Measurements from ENCODE around the gene SMIM35.

Gene SMIM35

GRCh38 chr11:117972629-117973502 is 113.9 kb downstream of the SMIM35 start:
- no peak for TF ChIP-seq CTCF (conservative IDR thresholded peaks at IDR 0.05; ENCODE audit: low read length)
- no peak for DNase-seq (ENCODE audit: low read depth)
- H3K4me3 ChIP-seq (ENCODE audit: low read length) = no peak overlapping the region

GRCh38 chr11:117972044-117972443 is 114.7 kb downstream of the SMIM35 start:
- no peak overlapping the region for H3K4me3 ChIP-seq (ENCODE audit: low read length)
- no peak for DNase-seq (ENCODE audit: low read depth)
- no peak for TF ChIP-seq CTCF (conservative IDR thresholded peaks at IDR 0.05; ENCODE audit: low read length)

GRCh38 chr11:117970400-117971024 is 116.3 kb downstream of the SMIM35 start:
- TF ChIP-seq CTCF (conservative IDR thresholded peaks at IDR 0.05; ENCODE audit: low read length) = no peak
- DNase-seq (ENCODE audit: low read depth) = no peak
- no peak overlapping the region for H3K4me3 ChIP-seq (ENCODE audit: low read length)

- no peak overlapping the region for H3K4me3 ChIP-seq (ENCODE audit: low read length)
- no peak for TF ChIP-seq CTCF (conservative IDR thresholded peaks at IDR 0.05; ENCODE audit: low read length)
- DNase-seq (ENCODE audit: low read depth) = no peak
Observed at GRCh38 chr11:117969160-117969991, 117.4 kb downstream of the SMIM35 start.

GRCh38 chr11:117966908-117967307 is 119.9 kb downstream of the SMIM35 start:
- TF ChIP-seq CTCF (conservative IDR thresholded peaks at IDR 0.05; ENCODE audit: low read length) = no peak
- no peak overlapping the region for H3K4me3 ChIP-seq (ENCODE audit: low read length)
- no peak for DNase-seq (ENCODE audit: low read depth)

- no peak for TF ChIP-seq CTCF (conservative IDR thresholded peaks at IDR 0.05; ENCODE audit: low read length)
- DNase-seq (ENCODE audit: low read depth) = no peak
- no peak overlapping the region for H3K4me3 ChIP-seq (ENCODE audit: low read length)
Observed at GRCh38 chr11:117962826-117963225, 123.9 kb downstream of the SMIM35 start.
